Measurements from ENCODE around the gene PNMA1. TPM values are rescaled to one million over a fixed set of nuclear protein-coding genes. Genes with fewer than 3 reads are reported as not detected.

The PNMA1 gene
- total and polyA plus RNA-seq, 9 of the 15 experiments (the other 6 are each of a cell fraction or from before 2014, with no cell fraction given), result 1.7 to 26.4 (median 8.7) TPM

GRCh38 chr14:73759714-73760597 lies 45.8 kb upstream of the PNMA1 start (continued):
- TF ChIP-seq, protein P1, sequence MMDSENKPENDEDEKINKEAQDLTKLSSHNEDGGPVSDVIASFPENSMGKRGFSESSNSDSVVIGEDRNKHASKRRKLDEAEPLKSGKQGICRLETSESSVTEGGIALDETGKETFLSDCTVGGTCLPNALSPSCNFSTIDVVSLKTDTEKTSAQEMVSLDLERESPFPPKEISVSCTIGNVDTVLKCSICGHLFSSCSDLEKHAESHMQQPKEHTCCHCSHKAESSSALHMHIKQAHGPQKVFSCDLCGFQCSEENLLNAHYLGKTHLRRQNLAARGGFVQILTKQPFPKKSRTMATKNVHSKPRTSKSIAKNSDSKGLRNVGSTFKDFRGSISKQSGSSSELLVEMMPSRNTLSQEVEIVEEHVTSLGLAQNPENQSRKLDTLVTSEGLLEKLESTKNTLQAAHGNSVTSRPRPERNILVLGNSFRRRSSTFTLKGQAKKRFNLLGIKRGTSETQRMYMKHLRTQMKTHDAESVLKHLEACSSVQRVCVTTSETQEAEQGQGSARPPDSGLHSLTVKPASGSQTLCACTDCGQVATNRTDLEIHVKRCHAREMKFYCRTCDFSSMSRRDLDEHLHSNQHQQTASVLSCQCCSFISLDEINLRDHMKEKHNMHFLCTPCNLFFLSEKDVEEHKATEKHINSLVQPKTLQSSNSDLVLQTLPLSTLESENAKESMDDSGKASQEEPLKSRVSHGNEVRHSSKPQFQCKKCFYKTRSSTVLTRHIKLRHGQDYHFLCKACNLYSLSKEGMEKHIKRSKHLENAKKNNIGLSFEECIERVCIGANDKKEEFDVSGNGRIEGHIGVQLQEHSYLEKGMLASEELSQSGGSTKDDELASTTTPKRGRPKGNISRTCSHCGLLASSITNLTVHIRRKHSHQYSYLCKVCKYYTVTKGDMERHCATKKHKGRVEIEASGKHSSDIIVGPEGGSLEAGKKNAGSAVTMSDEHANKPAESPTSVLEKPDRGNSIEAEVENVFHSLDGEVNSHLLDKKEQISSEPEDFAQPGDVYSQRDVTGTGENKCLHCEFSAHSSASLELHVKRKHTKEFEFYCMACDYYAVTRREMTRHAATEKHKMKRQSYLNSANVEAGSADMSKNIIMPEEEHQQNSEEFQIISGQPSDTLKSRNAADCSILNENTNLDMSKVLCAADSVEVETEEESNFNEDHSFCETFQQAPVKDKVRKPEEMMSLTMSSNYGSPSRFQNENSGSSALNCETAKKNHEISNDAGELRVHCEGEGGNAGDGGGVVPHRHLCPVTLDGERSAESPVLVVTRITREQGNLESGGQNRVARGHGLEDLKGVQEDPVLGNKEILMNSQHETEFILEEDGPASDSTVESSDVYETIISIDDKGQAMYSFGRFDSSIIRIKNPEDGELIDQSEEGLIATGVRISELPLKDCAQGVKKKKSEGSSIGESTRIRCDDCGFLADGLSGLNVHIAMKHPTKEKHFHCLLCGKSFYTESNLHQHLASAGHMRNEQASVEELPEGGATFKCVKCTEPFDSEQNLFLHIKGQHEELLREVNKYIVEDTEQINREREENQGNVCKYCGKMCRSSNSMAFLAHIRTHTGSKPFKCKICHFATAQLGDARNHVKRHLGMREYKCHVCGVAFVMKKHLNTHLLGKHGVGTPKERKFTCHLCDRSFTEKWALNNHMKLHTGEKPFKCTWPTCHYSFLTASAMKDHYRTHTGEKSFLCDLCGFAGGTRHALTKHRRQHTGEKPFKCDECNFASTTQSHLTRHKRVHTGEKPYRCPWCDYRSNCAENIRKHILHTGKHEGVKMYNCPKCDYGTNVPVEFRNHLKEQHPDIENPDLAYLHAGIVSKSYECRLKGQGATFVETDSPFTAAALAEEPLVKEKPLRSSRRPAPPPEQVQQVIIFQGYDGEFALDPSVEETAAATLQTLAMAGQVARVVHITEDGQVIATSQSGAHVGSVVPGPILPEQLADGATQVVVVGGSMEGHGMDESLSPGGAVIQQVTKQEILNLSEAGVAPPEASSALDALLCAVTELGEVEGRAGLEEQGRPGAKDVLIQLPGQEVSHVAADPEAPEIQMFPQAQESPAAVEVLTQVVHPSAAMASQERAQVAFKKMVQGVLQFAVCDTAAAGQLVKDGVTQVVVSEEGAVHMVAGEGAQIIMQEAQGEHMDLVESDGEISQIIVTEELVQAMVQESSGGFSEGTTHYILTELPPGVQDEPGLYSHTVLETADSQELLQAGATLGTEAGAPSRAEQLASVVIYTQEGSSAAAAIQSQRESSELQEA (IDR thresholded peaks at IDR 0.05; ENCODE audit: low read depth), result no peak
- no peak; a peak in 1 of 4 replicates for TF ChIP-seq ZMIZ1 (IDR thresholded peaks at IDR 0.05; ENCODE audit: low read depth in 2 of 2, low read length in 2 of 2)
- TF ChIP-seq HBP1 (CRISPR knock-in tag; IDR thresholded peaks at IDR 0.05), result no peak
- 0 out of 4 replicates have a peak, but pooled peaks of 1 of the 2 experiments have one; percentile 26 for TF ChIP-seq TBL1XR1 (IDR thresholded peaks at IDR 0.05; ENCODE audit: low read length in 2 of 2)
- TF ChIP-seq, protein P2, sequence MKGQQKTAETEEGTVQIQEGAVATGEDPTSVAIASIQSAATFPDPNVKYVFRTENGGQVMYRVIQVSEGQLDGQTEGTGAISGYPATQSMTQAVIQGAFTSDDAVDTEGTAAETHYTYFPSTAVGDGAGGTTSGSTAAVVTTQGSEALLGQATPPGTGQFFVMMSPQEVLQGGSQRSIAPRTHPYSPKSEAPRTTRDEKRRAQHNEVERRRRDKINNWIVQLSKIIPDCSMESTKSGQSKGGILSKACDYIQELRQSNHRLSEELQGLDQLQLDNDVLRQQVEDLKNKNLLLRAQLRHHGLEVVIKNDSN (CRISPR knock-in tag; IDR thresholded peaks at IDR 0.05), result no peak
- TF ChIP-seq BRF1 (IDR thresholded peaks at IDR 0.05; ENCODE audit: borderline replicate concordance, extremely low read depth, insufficient read length), result no peak
- 0 out of 2 replicates have a peak, but pooled peaks have one; percentile 36 for TF ChIP-seq ZNF76 (CRISPR knock-in tag; IDR thresholded peaks at IDR 0.05; ENCODE audit: borderline replicate concordance)
- TF ChIP-seq ZNF282 (CRISPR knock-in tag; IDR thresholded peaks at IDR 0.05), result no peak
- no peak for TF ChIP-seq GABPB1 (CRISPR knock-in tag; IDR thresholded peaks at IDR 0.05)
- no peak for TF ChIP-seq JUNB (CRISPR knock-in tag; conservative IDR thresholded peaks at IDR 0.05)
- peak; percentile 56 to 65; a peak in 2 of 4 replicates for TF ChIP-seq FOXK2 (conservative IDR thresholded peaks at IDR 0.05 in 1 of 2, IDR thresholded peaks at IDR 0.05 in 1 of 2; ENCODE audit: low read depth in 2 of 2)
